PFSK-1 (cell line): ENCODE results near the gene SLX9.

Experiments used
- FOXP2 ChIP-seq: optimal IDR thresholded peaks from 2 replicates; pipeline ENCODE3; 2011; ENCODE audit warnings: borderline replicate concordance, control low read depth, inconsistent platforms; ENCODE audit not compliant: insufficient read depth; ENCODE audit errors: extremely low read length, extremely low read depth
- POLR2AphosphoS5 ChIP-seq: IDR thresholded peaks from 2 replicates; pipeline ENCODE4 v1.6.1; 2012; ENCODE audit warnings: low read depth, mild to moderate bottlenecking, control low read depth, low read length, moderate library complexity
- REST ChIP-seq, 2 experiments: IDR thresholded peaks; 2 replicates each; pipeline versions ENCODE4 v1.6.1 to v1.8.0; 2011 to 2012; ENCODE audit warnings: low read depth in 2 of 2, low read length in 2 of 2, control low read depth in 1 of 2, inconsistent platforms in 1 of 2, mild to moderate bottlenecking in 1 of 2, moderate library complexity in 1 of 2; ENCODE audit not compliant: insufficient read depth in 1 of 2
- SIN3A ChIP-seq: IDR thresholded peaks from 2 replicates; pipeline ENCODE4 v1.6.1; 2012; ENCODE audit warnings: mild to moderate bottlenecking, low read length, moderate library complexity, borderline replicate concordance; ENCODE audit not compliant: insufficient read depth
- TAF1 ChIP-seq: IDR thresholded peaks from 2 replicates; pipeline ENCODE4 v1.6.1; 2012; ENCODE audit warnings: low read length, control low read depth, borderline replicate concordance; ENCODE audit not compliant: insufficient read depth

The SLX9 gene

GRCh38 chr21:45011911-45012661, 72.3 kb downstream of the SLX9 start:
- no peak for TF ChIP-seq SIN3A
- TF ChIP-seq POLR2AphosphoS5, result no peak
- TF ChIP-seq FOXP2, result no peak
- TF ChIP-seq TAF1, result no peak
- TF ChIP-seq REST (IDR thresholded peaks at IDR 0.05; ENCODE audit: insufficient read depth in 1 of 2, low read depth in 2 of 2, low read length in 2 of 2), result no peak

DNA sequence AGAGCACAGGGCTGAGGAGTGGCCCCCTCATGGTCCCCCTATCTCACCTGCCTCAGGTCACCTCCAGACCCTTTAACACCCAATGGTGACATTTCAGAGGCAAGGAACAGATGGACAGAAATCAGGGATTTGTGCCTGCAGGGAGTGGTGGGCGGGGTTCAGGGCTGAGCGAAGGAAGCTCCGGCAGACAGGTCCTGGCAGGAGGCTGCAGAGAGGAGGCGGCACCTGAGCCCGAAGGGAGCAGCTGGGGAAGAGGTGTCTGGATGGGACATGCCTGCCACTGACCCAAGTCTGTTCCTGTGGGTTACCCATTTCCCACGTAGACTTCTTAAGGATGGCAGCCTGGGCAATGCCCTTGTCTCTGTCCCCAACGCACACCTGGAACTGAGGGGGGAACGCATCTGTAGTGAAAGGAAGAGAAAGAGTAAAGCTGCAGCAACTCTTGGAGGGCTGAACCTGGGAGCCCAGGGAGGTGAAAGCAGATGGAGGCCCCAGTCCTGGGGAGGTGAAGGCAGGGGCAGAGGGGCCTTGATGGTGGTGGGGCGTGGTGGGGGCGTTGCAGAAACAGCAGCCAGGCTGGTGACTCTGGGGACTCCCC, 72.9 kb downstream of the SLX9 start:
- TF ChIP-seq REST (IDR thresholded peaks at IDR 0.05; ENCODE audit: insufficient read depth in 1 of 2, low read depth in 2 of 2, low read length in 2 of 2), result no peak
- no peak for TF ChIP-seq POLR2AphosphoS5
- no peak for TF ChIP-seq SIN3A
- TF ChIP-seq TAF1, result no peak
- no peak for TF ChIP-seq FOXP2

DNA sequence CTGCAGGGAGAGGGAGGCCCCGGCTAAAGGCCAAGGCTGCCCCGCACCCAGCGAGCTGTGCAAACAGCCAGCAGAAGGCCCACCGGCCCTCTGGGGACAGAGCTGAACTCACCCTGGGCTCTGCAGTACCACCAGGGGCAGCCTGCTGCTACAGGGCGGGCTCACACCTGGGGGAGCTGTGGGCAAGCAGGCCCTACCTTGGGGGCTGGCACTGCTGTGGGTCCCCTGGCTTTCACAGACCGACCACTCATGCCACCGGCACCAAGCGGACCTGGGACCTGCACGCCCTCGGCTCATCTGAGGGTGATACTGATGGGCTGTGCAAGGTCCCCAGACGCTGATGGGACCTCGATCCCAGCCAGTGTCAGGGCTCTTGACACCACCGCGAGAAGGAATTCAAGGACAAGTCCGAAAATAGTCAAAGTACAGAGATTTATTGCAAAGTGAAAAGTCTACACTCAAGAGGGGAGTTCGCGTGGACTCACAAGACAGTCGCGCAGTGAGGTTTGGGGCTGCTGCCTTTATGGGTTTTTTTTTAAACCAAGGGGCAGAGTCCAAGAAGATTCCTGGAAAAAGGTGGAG, 73.5 kb downstream of the SLX9 start:
- TF ChIP-seq SIN3A (no peak), TAF1 (no peak), POLR2AphosphoS5 (no peak), FOXP2 (no peak), REST (IDR thresholded peaks at IDR 0.05; ENCODE audit: insufficient read depth in 1 of 2, low read depth in 2 of 2, low read length in 2 of 2) (no peak)

- no peak for TF ChIP-seq TAF1
Measured at GRCh38 chr21:45014747-45015468, 75.1 kb downstream of the SLX9 start.

GRCh38 chr21:45015469-45015860, 75.6 kb downstream of the SLX9 start:
- TF ChIP-seq TAF1 (no peak), POLR2AphosphoS5 (no peak), SIN3A (no peak), REST (IDR thresholded peaks at IDR 0.05; ENCODE audit: insufficient read depth in 1 of 2, low read depth in 2 of 2, low read length in 2 of 2) (no peak), FOXP2 (no peak)
